Neural cell (in vitro differentiated cells): ENCODE results near the gene KDM2A. TPM values are rescaled to one million over a fixed set of nuclear protein-coding genes. Genes with fewer than 3 reads are reported as not detected.

Experiments used
- H2AFZ ChIP-seq: fragments of 200-600, 300-800 bp; sonication (generic), shearing (Covaris generic); 2 replicates; pipeline ENCODE4 v1.6.0; 2014; ENCODE audit warnings: low read depth, mild to moderate bottlenecking, antibody characterized with exemption, low read length, moderate library complexity
- H3F3A ChIP-seq: fragments of 200-600 bp; shearing (Covaris generic); 2 replicates; pipeline ENCODE4 v1.6.1; 2016; ENCODE audit warnings: mild to moderate bottlenecking, moderate library complexity, mixed read lengths, antibody characterized with exemption, low read length; ENCODE audit not compliant: insufficient read depth, poor library complexity, severe bottlenecking
- H3K27ac ChIP-seq: fragments of 200-600, 300-800 bp; sonication (generic), shearing (Covaris generic); 2 replicates; pipeline ENCODE4 v1.5.1; 2014; ENCODE audit warnings: mild to moderate bottlenecking, low read length, moderate library complexity
- H3K27me3 ChIP-seq: fragments of 300-800, 200-600 bp; sonication (generic), shearing (Covaris generic); 2 replicates; pipeline ENCODE4 v1.6.0; 2014; ENCODE audit warnings: mild to moderate bottlenecking, low read depth, low read length, moderate library complexity; ENCODE audit not compliant: insufficient read depth
- H3K36me3 ChIP-seq: fragments of 300-800, 200-600 bp; sonication (generic), shearing (Covaris generic); 2 replicates; pipeline ENCODE4 v1.5.1; 2014; ENCODE audit warnings: mild to moderate bottlenecking, antibody characterized with exemption, low read length, moderate library complexity; ENCODE audit not compliant: insufficient read depth
- H3K4me2 ChIP-seq: fragments of 300-800, 200-600 bp; sonication (generic), shearing (Covaris generic); 2 replicates; pipeline ENCODE4 v1.6.0; 2014; ENCODE audit warnings: mild to moderate bottlenecking, low read length
- H3K4me3 ChIP-seq: fragments of 300-800, 200-600 bp; sonication (generic), shearing (Covaris generic); 2 replicates; pipeline ENCODE4 v1.5.1; 2014; ENCODE audit warnings: mild to moderate bottlenecking, low read length, moderate library complexity
- H3K79me2 ChIP-seq: fragments of 200-600 bp; shearing (Covaris generic); replicated peaks from 2 replicates; pipeline ENCODE4 v1.6.0; 2014; ENCODE audit warnings: mild to moderate bottlenecking, low read length, moderate library complexity; ENCODE audit not compliant: insufficient read depth
- H3K9ac ChIP-seq: fragments of 300-800, 200-600 bp; sonication (generic), shearing (Covaris generic); 2 replicates; pipeline ENCODE4 v1.6.1; 2016; ENCODE audit warnings: mild to moderate bottlenecking, low read length, mixed read lengths
- H3K9me2 ChIP-seq: fragments of 200-600 bp; shearing (Covaris generic); 2 replicates; pipeline ENCODE4 v1.6.1; 2016; ENCODE audit warnings: mild to moderate bottlenecking, low read length, mixed read lengths; ENCODE audit not compliant: insufficient read depth
- H3K9me3 ChIP-seq: fragments of 200-600, 300-800 bp; sonication (generic), shearing (Covaris generic); 2 replicates; pipeline ENCODE4 v1.6.1; 2016; ENCODE audit warnings: mild to moderate bottlenecking, mixed run types, low read length, moderate library complexity, mixed read lengths
- H4K20me1 ChIP-seq: fragments of 200-600 bp; shearing (Covaris generic); 2 replicates; pipeline ENCODE4 v1.6.1; 2016; ENCODE audit warnings: mild to moderate bottlenecking, mixed run types; ENCODE audit not compliant: insufficient read depth
- EP300 ChIP-seq: fragments of 450-650 bp; conservative IDR thresholded peaks from 2 replicates; pipeline ENCODE4 v1.6.1; 2014; ENCODE audit warnings: antibody characterized with exemption, mild to moderate bottlenecking, moderate library complexity; ENCODE audit not compliant: poor library complexity, severe bottlenecking
- EZH2 ChIP-seq: fragments of 200-600, 300-800 bp; shearing (Covaris generic), sonication (generic); IDR thresholded peaks from 2 replicates; pipeline ENCODE4 v1.6.1; 2014; ENCODE audit warnings: antibody characterized with exemption, low read length, borderline replicate concordance, mild to moderate bottlenecking; ENCODE audit not compliant: insufficient read depth, poor library complexity, severe bottlenecking
- MXI1 ChIP-seq: fragments of 450-650 bp; conservative IDR thresholded peaks from 2 replicates; pipeline ENCODE4 v1.6.1; 2014; ENCODE audit warnings: antibody characterized with exemption, mild to moderate bottlenecking; ENCODE audit not compliant: poor library complexity, severe bottlenecking
- POLR2AphosphoS5 ChIP-seq: IDR thresholded peaks from 2 replicates; pipeline ENCODE4 v1.6.1; 2012
- RAD21 ChIP-seq: fragments of 450-650 bp; conservative IDR thresholded peaks from 2 replicates; pipeline ENCODE4 v1.6.1; 2014; ENCODE audit warnings: antibody characterized with exemption, mild to moderate bottlenecking, moderate library complexity
- SMC3 ChIP-seq: fragments of 450-650 bp; conservative IDR thresholded peaks from 2 replicates; pipeline ENCODE4 v1.6.1; 2014; ENCODE audit warnings: antibody characterized with exemption, mild to moderate bottlenecking, moderate library complexity; ENCODE audit not compliant: poor library complexity
- TAF1 ChIP-seq: IDR thresholded peaks from 2 replicates; pipeline ENCODE4 v1.6.1; 2012; ENCODE audit warnings: low read depth
- polyA plus RNA-seq: library from polyadenylated mRNA; depleted of rRNA; stranded (reverse); fragments of >200 nt; gene quantifications from 2 replicates; pipeline ENCODE4 v1.2.3, GENCODE V29; 2014
- TF ChIP-seq, protein P1 (sequence below): fragments of 450-650 bp; IDR thresholded peaks from 2 replicates; pipeline ENCODE4 v1.5.1; 2014; ENCODE audit warnings: antibody characterized with exemption, mild to moderate bottlenecking, moderate library complexity; ENCODE audit not compliant: poor library complexity, severe bottlenecking
- TF ChIP-seq, protein P2 (sequence below): IDR thresholded peaks from 2 replicates; pipeline ENCODE4 v1.6.1; 2012; ENCODE audit warnings: borderline replicate concordance

The KDM2A gene
- polyA plus RNA-seq, 1 donor from 2014 or later, result 12.4 TPM

DNA sequence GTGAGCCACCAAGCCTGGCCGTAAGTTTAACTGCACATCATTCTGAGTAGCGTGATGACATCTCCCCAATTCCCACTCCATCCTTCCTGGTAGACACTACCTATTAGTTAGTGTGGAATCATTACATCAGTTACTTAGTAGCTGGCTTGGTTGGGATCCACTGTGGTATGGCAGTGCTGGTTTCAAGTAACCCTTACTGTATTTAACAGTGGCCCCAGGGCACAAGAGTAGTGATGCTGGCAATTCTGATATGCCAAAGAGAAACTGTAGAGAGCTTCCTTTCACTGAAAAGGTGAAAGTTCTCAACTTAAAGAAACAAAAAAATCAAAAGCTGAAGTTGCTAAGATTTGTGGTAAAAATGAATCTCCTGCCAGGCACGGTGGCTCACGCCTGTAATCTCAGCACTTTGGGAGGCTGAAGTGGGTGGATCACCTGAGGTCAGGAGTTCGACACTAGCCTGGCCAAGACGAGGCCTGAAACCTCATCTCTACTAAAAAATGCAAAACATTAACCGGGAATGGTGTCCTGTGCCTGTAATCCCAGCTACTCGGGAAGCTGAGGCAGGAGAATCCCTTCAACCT, 35.2 kb upstream of the KDM2A start:
- no peak overlapping the region for H3K4me2 ChIP-seq
- TF ChIP-seq MXI1 (no peak), EZH2 (no peak), TAF1 (no peak), SMC3 (no peak)
- H3K9me2 ChIP-seq, result no peaks in the 10 kb centered on the region
- H3K27me3 ChIP-seq, result no peaks in the 10 kb centered on the region
- no peak overlapping the region for H3K9ac ChIP-seq
- no peaks in the 10 kb centered on the region for H3K36me3 ChIP-seq
- no peak overlapping the region for H3K27ac ChIP-seq
- H2AFZ ChIP-seq, result no peak overlapping the region
- no peaks in the 10 kb centered on the region for H3K9me3 ChIP-seq
- H4K20me1 ChIP-seq, result no peaks in the 10 kb centered on the region
- no peaks in the 10 kb centered on the region for H3K79me2 ChIP-seq
- no peaks in the 10 kb centered on the region for H3F3A ChIP-seq
- H3K4me3 ChIP-seq, result no peak overlapping the region

DNA sequence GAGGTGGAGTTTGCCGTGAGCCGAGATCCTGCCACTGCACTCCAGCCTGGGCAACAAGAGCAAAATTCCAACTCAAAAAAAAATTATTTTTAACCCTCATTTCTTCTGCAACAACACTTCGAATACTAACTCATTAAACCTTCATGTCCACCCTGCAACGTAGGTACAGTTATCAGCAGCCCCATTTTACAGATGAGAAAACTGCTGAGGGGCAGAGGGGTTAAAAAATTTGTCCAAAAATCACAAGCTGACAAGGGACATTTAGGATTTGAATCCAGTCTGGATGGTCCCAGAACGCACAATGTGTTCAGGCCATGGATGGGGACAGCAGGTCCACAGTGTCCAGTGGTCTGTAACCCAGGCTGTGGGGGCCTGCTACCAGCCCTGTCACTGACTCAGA, 33.4 kb upstream of the KDM2A start:
- no peaks in the 10 kb centered on the region for H3K27me3 ChIP-seq
- H3K79me2 ChIP-seq, result no peaks in the 10 kb centered on the region
- H3K9ac ChIP-seq, result no peak overlapping the region
- no peak overlapping the region for H3K27ac ChIP-seq
- TF ChIP-seq, protein P1, sequence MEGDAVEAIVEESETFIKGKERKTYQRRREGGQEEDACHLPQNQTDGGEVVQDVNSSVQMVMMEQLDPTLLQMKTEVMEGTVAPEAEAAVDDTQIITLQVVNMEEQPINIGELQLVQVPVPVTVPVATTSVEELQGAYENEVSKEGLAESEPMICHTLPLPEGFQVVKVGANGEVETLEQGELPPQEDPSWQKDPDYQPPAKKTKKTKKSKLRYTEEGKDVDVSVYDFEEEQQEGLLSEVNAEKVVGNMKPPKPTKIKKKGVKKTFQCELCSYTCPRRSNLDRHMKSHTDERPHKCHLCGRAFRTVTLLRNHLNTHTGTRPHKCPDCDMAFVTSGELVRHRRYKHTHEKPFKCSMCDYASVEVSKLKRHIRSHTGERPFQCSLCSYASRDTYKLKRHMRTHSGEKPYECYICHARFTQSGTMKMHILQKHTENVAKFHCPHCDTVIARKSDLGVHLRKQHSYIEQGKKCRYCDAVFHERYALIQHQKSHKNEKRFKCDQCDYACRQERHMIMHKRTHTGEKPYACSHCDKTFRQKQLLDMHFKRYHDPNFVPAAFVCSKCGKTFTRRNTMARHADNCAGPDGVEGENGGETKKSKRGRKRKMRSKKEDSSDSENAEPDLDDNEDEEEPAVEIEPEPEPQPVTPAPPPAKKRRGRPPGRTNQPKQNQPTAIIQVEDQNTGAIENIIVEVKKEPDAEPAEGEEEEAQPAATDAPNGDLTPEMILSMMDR, result no peak
- TF ChIP-seq POLR2AphosphoS5 (no peak), EZH2 (no peak), MXI1 (no peak), RAD21 (no peak), SMC3 (no peak), EP300 (no peak), TAF1 (no peak)
- TF ChIP-seq, protein P2, sequence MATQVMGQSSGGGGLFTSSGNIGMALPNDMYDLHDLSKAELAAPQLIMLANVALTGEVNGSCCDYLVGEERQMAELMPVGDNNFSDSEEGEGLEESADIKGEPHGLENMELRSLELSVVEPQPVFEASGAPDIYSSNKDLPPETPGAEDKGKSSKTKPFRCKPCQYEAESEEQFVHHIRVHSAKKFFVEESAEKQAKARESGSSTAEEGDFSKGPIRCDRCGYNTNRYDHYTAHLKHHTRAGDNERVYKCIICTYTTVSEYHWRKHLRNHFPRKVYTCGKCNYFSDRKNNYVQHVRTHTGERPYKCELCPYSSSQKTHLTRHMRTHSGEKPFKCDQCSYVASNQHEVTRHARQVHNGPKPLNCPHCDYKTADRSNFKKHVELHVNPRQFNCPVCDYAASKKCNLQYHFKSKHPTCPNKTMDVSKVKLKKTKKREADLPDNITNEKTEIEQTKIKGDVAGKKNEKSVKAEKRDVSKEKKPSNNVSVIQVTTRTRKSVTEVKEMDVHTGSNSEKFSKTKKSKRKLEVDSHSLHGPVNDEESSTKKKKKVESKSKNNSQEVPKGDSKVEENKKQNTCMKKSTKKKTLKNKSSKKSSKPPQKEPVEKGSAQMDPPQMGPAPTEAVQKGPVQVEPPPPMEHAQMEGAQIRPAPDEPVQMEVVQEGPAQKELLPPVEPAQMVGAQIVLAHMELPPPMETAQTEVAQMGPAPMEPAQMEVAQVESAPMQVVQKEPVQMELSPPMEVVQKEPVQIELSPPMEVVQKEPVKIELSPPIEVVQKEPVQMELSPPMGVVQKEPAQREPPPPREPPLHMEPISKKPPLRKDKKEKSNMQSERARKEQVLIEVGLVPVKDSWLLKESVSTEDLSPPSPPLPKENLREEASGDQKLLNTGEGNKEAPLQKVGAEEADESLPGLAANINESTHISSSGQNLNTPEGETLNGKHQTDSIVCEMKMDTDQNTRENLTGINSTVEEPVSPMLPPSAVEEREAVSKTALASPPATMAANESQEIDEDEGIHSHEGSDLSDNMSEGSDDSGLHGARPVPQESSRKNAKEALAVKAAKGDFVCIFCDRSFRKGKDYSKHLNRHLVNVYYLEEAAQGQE, result no peak
- H3K4me2 ChIP-seq, result no peak overlapping the region
- H3K4me3 ChIP-seq, result no peak overlapping the region
- no peaks in the 10 kb centered on the region for H3K9me2 ChIP-seq
- H3K36me3 ChIP-seq, result no peaks in the 10 kb centered on the region
- H3F3A ChIP-seq, result no peaks in the 10 kb centered on the region
- no peaks in the 10 kb centered on the region for H3K9me3 ChIP-seq
- no peaks in the 10 kb centered on the region for H4K20me1 ChIP-seq
- H2AFZ ChIP-seq, result no peak overlapping the region
